Central memory CD4-positive, alpha-beta T cell (primary cell): Measurements from ENCODE around the gene LAYN.

Experiments used
- DNase-seq: peaks from one replicate; pipeline ENCODE4 v3.0.0; 2022
- total RNA-seq, 3 experiments: gene quantifications; one replicate each; lab custom pipeline; 2026; lab: John Stamatoyannopoulos, UW

The LAYN gene, protein sequence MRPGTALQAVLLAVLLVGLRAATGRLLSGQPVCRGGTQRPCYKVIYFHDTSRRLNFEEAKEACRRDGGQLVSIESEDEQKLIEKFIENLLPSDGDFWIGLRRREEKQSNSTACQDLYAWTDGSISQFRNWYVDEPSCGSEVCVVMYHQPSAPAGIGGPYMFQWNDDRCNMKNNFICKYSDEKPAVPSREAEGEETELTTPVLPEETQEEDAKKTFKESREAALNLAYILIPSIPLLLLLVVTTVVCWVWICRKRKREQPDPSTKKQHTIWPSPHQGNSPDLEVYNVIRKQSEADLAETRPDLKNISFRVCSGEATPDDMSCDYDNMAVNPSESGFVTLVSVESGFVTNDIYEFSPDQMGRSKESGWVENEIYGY
- total RNA-seq, result 0 to 0.07 (median 0.05) reads per million in 3 experiments

- DNase-seq, result no peak
Measured at GRCh38 chr11:111540114-111540936, at the start of gene LAYN. Gene LAYN (plus strand): TSS chr11:111540720. CDS start chr11:111540844, 124 bp downstream.

DNA sequence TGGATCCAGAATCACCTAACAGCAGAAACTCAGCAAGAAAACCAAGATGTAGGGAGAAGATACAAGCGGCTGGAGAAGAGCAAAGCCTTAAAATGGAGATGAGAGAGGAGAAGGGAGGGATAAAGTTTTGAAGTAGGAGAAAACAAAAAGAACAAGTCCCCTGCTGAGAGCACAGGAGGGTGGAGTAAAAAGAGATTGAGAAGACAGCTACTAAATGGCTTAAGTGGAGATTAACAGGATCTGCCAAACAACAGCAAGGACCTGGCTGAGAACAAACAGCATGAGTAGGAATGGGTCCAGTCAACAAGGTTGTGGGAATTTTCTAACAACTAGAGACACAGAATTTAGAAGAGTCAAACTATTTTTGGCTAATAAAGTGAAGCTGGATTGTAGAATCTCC lies 46.5 kb upstream of the LAYN start:
- DNase-seq, result no peak

- no peak for DNase-seq
Measured at GRCh38 chr11:111499483-111499882, 41.0 kb upstream of the LAYN start.

- DNase-seq, result no peak
Measured at GRCh38 chr11:111500481-111500880, 40.0 kb upstream of the LAYN start.

- DNase-seq, result no peak
Measured at GRCh38 chr11:111502611-111503010, 37.9 kb upstream of the LAYN start.

DNA sequence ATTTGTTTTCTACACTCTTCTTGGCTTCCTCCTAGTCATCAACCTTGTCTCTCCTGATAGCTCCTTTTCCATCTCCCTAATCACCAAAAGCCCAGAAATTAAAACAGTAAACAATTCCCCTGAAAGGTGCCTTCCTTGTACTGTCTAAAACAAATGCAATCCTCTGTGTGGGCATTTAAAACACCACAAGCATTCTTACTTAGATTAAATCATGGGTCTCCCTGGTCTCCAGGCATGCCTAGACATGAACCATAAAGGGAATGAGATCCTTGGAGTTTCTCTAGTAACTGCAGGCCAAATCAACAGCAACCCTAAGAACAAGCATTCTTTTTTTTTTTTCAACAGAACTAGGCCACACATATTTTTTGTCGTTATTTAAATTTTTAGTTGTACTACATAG lies 30.2 kb upstream of the LAYN start:
- DNase-seq, result no peak

- DNase-seq, result no peak
Measured at GRCh38 chr11:111512296-111513239, 28.0 kb upstream of the LAYN start, which contains the start of gene BTG4. Gene BTG4 (minus strand): TSS chr11:111512386. CDS start chr11:111498776, 13,610 bp downstream.

DNA sequence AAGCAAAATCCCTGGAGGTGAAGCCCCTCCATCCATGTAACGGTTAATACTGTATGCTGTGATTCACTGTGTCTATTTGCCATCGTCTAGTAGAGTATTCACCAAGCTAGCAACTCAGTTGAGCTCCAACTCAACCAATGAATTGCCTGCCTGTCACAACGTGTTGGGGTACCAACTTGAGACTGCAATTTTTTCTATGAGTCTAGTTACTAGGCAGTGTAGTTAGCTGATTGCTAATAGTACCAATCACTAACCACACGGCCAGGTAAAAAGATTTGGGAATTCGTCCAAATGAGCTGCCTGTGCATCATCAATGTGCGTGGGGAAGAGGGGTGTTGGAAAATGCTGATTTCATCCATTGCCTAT lies 27.3 kb upstream of the LAYN start:
- DNase-seq, result no peak

- no peak for DNase-seq
Measured at GRCh38 chr11:111514216-111515031, 26.1 kb upstream of the LAYN start, which contains the start of gene HOATZ. Gene HOATZ (plus strand): TSS chr11:111514778. CDS start chr11:111514785, 7 bp downstream.

- no peak for DNase-seq
Measured at GRCh38 chr11:111515591-111515990, 24.9 kb upstream of the LAYN start.

- DNase-seq, result no peak
Measured at GRCh38 chr11:111518668-111519067, 21.9 kb upstream of the LAYN start.

- no peak for DNase-seq
Measured at GRCh38 chr11:111520560-111520959, 20.0 kb upstream of the LAYN start.

DNA sequence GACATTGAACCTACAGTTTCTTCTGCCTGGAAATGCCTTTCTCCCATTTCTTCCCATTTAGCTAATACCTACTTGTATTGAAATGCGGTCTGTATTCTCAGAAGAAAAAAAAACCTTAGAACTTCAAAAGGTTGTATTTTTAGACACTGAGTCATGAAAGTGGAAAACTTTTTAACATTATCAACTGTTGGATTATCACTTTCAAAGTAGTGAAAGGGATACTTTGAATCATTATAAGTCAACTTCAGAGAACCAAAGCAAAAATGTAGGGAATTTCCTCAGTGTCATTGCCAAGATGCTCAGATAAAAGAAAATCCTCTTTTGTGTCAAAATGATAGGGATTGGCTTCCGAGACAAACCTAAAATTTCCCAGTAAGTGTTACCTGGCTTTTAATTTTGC lies 19.4 kb upstream of the LAYN start:
- no peak for DNase-seq

DNA sequence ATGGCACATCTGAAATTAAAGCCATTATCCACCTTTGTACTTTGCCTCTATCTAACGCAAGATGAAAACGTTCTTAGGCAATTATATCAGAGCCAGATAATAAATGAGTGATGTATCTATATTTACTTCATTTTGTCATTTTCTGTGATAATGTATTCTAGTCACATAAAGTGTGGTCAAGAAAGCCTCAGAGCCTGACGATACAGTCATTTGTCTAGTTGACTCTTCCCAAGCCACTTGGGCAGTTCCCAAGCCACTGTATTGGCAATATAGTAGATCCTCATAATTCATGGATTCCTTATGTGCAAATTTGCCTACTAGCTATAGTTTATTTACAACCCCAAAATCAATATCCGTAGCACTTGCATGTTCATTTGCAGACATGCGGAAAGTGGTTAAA lies 18.1 kb upstream of the LAYN start:
- DNase-seq, result no peak

DNA sequence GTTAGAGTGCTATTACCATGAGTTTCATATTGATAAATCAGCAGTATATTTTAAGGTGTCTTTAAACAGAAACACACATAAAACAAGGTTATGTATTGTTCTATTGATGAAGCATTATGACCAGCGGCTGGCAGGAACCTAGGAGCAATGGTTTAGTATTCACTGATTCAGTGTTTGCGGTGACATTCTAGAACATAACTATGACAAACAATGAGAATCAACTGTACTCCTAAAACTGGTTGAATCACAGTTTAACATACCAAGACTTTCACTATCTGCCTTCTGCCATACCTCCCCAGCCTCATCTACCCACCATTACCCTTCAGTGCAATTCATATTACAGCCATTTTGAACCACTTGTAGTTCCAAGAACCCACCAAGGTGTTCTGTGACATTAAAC lies 17.2 kb upstream of the LAYN start:
- DNase-seq, result no peak

GRCh38 chr11:111524056-111524455 lies 16.5 kb upstream of the LAYN start:
- no peak for DNase-seq

DNA sequence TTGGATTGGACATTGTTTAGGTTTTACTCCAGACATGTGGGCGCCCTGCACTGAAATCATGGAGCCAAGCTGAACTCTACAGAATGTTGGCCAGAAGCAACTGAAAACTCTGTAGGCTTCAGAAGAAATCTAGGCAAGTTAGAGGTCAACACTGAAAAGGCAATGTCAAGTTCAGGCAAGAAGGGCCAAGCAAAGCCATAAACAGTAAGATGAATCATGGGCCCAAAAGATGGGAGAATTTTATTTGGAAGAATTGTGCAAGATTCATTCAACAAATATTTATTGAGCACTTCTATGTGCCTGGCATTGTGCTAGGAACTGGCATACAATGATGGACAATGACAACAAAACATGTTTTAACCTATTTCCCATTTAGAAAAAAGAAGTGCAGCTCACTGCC lies 15.1 kb upstream of the LAYN start:
- no peak for DNase-seq

DNA sequence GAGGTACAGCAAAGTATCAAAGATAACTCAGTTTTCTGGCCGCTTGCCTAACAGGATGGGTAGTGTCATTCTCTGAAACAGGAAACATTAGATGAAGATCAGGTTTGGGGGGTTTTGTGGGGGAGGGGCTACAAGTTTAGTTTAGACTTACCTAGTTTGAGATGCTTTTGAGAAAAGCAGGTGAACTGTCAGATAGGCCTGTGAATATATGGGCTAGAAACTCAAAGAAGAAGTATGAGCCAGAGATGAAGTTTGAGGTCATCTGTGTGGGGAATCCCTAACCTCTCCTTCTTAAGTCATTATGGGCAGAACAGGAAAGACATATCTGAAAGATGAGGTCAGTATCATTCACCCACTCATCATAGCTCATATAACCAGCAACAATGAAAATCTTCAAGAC lies 14.0 kb upstream of the LAYN start:
- no peak for DNase-seq

DNA sequence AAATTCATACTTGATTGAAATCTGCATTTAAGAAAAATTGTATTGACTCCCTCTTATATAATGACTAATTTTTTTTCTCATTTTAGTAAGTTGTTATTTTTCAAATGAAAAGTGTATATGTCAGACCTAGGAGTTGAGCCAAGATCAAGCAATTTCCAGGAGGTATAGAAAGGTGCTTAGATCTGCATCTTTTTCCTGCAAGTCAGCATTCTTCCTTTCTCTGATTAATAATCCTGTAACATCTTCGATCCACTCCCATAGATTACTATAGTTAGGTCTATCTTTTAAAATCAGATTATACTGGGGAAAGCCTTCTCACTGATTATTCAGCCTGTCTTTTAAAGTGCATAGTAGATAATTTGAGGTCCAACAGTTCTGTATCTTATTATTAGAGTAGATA lies 13.2 kb upstream of the LAYN start:
- DNase-seq, result no peak

GRCh38 chr11:111528557-111528956 lies 12.0 kb upstream of the LAYN start:
- DNase-seq, result peak; percentile 45

- no peak for DNase-seq
Measured at GRCh38 chr11:111530091-111530490, 10.4 kb upstream of the LAYN start.

DNA sequence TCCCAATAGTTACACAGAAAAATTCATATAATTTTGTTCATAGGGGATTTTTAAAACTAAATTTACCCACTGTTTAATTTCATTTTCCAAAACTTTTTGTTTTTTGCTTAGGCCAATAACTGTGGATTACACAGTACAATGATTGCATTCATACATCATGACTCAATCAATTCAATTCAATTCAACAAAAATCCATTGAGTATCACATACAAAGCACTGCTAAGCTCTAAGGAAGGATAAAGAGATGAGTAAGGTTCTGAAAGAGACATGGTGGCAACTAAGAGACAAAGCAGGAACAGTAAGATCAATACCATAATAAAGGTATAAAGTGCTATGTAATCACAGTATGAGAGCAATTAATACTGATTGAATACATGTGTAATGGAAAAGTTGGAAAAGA lies 9.4 kb upstream of the LAYN start:
- DNase-seq, result no peak
